Transverse colon (tissue), 4 donors: ENCODE data around the gene BRMS1.

ENCODE experiments used
- CTCF ChIP-seq, 5 experiments: fragments of 200-600 bp in 3 of 5; fragments of 450-650 bp in 2 of 5; sonication (generic) in 3 of 5; IDR thresholded peaks; 1 replicate in 2 of 5; 2 replicates in 3 of 5; pipeline ENCODE4 v1.5.1; 2016 to 2017; ENCODE audit warnings: antibody characterized with exemption in 5 of 5, inconsistent platforms in 3 of 5, mild to moderate bottlenecking in 2 of 5, moderate library complexity in 1 of 5
- EP300 ChIP-seq: sonication (generic); formaldehyde crosslinking; IDR thresholded peaks from one replicate; pipeline ENCODE4 v1.6.1; 2017; ENCODE audit warnings: antibody characterized with exemption, low read depth
- POLR2A ChIP-seq: fragments of 450-650 bp; IDR thresholded peaks from one replicate; pipeline ENCODE4 v1.6.1; 2016; ENCODE audit warnings: antibody characterized with exemption, mild to moderate bottlenecking, moderate library complexity
- POLR2AphosphoS5 ChIP-seq, 3 donors: sonication (generic); formaldehyde crosslinking; IDR thresholded peaks; one replicate each; pipeline ENCODE4 v1.6.1; 2016; ENCODE audit warnings: antibody characterized with exemption in 3 of 3

- TF ChIP-seq CTCF (IDR thresholded peaks at IDR 0.05) (no peak), POLR2AphosphoS5 (IDR thresholded peaks at IDR 0.05) (no peak), POLR2A (no peak), EP300 (no peak)
Observed at GRCh38 chr11:66366844-66367477, 22.1 kb upstream of the BRMS1 start.
